ENCODE results near the gene SCNN1A.

DNA sequence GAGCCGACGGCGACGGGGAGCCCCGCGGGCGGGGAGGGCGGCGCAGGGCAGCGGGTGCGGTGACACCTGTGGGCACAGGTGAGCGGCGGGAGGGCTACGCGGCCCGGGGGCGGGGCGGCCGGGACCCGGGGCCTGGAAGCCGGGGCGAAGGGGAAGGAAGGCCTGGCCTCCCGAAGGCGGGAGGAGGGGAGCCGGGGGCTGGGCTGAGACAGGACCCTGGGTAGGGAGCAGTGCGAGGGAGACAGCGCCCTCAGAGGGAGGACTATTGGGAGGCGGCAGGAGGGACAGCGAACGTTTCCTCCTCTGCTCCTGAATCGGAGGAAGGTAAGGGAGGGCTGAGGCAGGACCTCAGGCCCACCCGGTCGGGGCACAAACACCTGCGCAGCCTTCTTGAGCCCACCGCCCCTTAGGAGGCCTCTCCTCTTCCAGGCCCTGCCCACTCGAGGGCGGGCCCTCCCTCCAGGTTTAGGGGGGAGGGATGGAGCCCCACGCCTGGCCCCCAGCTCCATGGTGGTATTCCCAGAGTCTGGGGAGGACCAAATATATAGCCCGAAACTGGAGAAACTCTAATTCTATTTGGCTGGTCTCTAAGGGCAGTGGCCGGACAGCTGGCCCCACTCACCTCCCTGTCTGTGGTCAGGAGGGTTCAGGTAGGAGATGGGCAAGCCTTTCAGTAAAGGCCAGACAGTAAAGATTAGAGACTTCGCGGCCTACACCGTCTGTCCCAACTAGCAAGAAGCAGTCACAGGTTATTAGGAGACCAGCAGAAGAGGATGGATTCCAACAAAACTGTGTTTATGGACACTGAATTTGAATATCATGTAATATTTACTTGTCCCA lies 64.4 kb downstream of the SCNN1A start:
- TF ChIP-seq, protein P1, sequence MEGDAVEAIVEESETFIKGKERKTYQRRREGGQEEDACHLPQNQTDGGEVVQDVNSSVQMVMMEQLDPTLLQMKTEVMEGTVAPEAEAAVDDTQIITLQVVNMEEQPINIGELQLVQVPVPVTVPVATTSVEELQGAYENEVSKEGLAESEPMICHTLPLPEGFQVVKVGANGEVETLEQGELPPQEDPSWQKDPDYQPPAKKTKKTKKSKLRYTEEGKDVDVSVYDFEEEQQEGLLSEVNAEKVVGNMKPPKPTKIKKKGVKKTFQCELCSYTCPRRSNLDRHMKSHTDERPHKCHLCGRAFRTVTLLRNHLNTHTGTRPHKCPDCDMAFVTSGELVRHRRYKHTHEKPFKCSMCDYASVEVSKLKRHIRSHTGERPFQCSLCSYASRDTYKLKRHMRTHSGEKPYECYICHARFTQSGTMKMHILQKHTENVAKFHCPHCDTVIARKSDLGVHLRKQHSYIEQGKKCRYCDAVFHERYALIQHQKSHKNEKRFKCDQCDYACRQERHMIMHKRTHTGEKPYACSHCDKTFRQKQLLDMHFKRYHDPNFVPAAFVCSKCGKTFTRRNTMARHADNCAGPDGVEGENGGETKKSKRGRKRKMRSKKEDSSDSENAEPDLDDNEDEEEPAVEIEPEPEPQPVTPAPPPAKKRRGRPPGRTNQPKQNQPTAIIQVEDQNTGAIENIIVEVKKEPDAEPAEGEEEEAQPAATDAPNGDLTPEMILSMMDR (IDR thresholded peaks at IDR 0.05; ENCODE audit: insufficient read depth, low read length), result no peak
- TF ChIP-seq POLR2AphosphoS5 (IDR thresholded peaks at IDR 0.05; ENCODE audit: low read depth), result no peak
- TF ChIP-seq, protein P2, sequence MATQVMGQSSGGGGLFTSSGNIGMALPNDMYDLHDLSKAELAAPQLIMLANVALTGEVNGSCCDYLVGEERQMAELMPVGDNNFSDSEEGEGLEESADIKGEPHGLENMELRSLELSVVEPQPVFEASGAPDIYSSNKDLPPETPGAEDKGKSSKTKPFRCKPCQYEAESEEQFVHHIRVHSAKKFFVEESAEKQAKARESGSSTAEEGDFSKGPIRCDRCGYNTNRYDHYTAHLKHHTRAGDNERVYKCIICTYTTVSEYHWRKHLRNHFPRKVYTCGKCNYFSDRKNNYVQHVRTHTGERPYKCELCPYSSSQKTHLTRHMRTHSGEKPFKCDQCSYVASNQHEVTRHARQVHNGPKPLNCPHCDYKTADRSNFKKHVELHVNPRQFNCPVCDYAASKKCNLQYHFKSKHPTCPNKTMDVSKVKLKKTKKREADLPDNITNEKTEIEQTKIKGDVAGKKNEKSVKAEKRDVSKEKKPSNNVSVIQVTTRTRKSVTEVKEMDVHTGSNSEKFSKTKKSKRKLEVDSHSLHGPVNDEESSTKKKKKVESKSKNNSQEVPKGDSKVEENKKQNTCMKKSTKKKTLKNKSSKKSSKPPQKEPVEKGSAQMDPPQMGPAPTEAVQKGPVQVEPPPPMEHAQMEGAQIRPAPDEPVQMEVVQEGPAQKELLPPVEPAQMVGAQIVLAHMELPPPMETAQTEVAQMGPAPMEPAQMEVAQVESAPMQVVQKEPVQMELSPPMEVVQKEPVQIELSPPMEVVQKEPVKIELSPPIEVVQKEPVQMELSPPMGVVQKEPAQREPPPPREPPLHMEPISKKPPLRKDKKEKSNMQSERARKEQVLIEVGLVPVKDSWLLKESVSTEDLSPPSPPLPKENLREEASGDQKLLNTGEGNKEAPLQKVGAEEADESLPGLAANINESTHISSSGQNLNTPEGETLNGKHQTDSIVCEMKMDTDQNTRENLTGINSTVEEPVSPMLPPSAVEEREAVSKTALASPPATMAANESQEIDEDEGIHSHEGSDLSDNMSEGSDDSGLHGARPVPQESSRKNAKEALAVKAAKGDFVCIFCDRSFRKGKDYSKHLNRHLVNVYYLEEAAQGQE (IDR thresholded peaks at IDR 0.05; ENCODE audit: insufficient replicate concordance, low read depth), result no peak

All from HL-60 (cell line).